Middle frontal gyrus (tissue), 1 donor: ENCODE results near the gene WNT9B.

Experiments used
- DNase-seq: peaks from one replicate; pipeline ENCODE4 v3.0.0-alpha.2; 2015; ENCODE audit warnings: low spot score; ENCODE audit errors: extremely low spot score

WNT9B gene, protein sequence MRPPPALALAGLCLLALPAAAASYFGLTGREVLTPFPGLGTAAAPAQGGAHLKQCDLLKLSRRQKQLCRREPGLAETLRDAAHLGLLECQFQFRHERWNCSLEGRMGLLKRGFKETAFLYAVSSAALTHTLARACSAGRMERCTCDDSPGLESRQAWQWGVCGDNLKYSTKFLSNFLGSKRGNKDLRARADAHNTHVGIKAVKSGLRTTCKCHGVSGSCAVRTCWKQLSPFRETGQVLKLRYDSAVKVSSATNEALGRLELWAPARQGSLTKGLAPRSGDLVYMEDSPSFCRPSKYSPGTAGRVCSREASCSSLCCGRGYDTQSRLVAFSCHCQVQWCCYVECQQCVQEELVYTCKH

DNA sequence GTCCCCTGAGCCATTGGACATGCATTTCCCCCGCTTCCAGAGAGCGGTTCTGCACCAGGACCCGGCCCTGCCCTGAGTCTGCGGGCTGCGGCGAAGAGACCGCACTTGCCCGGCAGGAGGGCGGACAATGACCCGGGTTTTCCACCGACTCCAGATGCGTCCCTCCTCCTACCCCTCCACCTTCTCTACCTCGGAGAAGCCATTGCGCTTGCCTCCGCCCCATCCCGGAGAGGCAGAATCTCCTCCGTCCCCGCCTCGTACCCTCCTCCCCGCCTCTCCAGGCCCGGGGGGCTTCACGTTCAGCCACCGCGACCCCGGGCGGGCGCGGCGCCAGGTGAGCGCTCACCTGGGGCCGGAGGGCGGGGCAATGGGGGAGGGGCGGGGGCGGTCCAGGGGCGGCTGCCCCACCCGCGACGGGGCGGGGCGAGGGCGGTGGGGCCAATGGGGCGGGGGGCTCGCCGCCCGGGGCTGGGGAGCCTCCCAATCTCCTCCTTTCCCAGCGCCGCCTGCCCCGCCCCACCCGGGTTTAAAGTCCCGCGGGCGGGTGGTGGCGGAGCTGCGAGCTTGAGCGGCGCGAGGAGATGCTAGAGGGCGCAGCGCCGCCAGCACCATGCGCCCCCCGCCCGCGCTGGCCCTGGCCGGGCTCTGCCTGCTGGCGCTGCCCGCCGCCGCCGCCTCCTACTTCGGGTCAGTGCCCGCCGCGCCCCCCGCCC is at the start of gene WNT9B:
Gene WNT9B, plus strand, starts transcription at position 555 of the 713 bp plus-strand sequence. Its CDS starts 56 bp downstream, at position 611.
- no peak for DNase-seq

DNA sequence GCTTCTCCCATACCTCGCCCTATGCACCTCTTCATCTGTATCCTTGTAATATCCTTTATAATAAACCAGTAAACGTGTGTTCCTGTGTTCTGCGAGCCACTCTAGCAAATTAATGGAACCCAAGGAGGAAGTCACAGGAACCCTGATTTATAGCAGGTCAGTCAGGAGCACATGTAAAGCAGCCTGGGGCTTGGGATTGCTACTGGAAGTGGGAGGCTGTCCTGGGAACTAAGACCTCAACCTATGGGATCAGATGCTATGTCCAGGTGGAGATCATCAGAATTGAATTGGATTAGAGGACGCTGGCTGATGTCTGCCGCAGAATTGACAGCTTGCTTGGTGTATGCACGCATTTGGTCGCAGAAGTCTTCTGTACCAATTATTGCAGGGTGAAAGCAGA is 48.6 kb upstream of the WNT9B start:
- no peak for DNase-seq

DNA sequence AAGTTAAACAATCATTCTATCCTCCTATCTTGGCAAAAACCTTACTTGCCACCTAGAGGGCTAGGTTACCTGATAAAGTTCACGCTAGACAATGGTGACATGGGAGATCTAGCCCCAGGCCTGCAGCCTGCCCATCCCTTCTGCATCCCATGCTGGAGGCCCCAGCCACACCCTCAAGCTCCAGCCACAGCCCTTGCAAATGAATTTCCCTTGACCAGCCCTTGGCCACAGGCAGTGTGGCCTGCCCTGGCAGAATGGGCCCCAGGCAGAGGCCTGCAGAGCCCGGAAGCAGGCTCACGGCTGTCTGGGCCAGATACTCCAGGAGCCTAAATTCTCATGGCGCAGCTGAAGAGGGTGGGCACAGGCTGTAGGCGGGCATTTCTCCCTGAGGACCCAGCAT is 47.8 kb upstream of the WNT9B start:
- DNase-seq, result no peak

DNA sequence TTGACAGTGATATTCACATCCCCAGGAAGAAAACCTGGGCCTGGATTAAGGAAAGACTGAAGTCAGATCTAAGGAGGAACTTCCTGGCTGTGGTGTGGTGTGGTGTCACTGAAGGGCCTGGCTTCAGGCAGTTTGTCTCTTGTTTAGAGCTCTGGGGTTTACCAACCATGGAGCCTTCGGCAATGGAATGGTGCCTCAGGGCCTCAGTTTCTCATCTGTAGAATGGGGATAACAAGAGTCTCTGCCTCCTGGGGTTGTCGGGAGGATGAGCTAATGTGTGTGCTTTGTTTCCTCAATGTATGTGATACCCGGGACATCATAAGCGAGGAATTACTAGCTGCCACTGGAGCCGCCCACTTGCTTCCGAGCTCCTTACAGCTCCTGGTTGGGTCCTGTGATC is 45.6 kb upstream of the WNT9B start:
- no peak for DNase-seq

DNA sequence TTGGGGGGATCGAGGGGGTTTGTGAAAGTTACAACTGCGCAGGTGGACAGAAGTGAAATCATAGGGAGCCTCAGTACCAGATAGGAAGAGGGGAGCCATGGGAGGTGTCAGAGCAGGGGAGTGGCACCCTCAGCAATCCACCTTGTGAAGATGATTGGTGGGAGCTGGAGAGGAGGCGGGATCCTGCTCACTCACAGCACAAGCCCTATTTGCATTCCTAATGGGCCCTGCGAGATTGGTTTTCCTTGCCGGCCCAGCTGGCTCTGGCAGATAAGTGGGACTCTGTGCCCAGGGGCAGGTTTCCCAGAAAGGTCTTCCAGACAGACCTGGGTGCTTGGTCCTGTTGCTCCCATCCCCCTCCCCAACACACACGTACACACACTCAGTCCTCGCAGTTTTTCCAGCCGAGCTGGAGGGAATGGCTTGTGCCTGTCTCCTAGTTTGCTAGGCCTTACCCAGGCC is 42.2 kb upstream of the WNT9B start:
- no peak for DNase-seq

DNA sequence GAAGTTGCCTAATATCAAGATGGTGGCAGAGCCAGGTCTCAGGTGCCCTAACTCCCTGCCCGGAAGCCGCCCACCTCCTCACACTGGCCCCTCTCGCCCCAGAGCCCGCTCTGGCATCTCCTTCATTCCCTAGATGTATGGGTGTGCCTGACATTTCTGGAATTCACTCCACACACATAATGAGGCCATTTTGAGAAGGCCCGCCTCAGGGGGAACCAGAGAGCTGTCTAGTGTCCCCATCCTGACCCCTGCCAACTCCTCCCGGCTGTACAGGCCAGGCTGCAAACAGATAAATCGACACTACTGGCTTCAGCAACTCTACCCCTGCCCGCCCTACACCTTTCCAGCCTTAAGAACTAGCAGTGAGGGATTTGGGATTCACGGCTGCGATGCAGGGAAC is 40.5 kb upstream of the WNT9B start:
- no peak for DNase-seq

DNA sequence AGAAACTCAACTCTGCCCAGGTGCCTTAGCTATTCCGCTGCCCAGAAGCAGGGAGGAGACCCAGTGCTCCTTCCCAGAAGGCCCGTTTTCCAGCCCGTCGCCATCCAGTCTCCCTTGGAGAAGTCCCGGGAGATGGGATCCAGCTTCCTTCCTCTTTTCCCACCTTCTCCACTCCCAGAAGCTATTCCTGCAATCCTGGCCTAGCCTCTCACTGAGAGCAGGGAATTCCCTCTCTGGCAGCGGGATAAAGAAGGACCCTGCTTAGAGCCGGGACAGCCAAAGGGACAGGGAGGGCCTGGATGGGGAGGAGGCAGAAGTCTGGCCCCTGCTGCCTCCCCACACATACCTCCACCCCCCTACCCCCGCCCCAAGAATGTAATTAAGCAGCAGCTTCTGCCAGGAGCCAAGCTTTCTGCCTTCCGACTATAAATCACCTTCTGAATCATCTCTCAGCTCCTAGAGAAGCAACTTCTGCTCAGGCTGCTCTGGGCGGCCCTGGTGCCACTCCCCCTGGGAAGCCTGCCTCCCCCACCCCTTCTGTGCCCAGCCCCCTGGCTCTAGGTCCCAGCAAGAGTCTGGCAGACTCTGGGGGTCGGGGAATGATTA is 39.3 kb upstream of the WNT9B start:
- no peak for DNase-seq

DNA sequence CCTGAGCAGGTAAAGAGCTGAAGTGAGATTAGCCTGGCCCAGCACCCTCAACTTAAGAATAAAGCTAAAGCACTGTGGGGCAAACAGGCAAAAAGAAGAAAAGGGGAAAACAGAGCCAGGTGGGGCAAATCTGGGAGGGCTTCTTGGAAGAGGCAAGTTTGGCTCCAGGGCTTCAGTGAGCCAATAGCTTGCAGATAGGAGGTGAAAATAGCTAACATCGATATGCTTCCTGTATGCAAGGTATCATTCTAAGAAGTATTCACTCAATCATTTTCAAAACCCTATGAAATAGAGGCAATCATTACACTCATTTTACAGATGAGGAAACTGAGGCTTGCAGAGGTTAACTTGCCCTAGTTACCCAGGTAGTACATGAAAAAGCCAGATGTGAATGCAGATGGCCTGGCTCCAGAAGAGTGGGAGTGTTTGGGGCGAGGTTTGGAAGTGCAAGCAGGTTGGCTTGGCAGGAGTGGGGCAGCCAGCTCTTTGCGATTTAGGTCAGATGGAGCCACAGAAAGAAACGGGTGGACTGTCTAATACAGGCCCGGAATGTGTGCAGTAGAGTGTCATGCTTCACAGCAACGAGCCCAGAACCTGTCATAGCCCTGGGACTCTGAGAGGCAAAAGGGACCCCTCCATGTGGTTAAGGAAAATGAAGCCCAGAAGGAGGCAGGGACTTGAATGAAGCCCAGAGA is 38.6 kb upstream of the WNT9B start:
- no peak for DNase-seq

DNA sequence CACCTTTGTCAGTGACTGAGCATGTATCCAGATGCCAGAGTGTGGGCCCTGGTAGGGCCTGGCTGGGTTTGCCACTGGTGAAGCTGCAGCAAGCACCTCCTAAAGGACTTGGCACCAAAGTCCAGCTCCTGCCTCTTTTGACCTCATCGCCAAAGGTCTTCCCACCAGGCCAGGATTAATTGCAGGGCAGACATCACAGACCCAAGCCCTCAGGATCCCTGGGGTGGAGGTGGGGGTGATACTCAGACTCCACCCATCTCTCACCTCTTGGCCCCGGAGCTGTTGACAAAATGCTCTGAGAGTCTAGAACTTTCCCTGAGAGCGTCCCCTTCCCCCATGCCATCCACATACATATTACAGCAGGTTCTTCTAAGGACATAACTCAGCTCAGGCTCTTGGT is 37.5 kb upstream of the WNT9B start:
- DNase-seq, result no peak

DNA sequence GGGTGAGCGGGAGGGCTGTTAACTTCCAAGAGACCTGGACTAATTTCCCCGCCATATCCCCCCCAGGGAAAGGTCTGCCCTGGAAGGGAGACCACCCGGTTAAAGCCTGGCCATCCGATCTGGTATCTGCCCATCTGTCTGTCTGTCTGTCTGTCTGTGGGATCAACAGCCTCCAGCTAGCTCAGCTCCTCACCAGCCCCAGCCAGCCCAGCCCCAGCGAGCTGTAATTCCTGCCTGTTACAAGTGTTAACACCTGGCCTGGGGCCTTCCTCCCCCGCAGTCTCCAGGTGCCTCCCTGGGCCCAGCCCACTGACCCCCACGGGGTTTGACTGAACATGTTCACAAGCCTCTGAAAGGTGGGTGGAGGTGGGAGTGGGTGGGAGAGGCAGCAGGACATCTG is 36.9 kb upstream of the WNT9B start:
- no peak for DNase-seq

DNA sequence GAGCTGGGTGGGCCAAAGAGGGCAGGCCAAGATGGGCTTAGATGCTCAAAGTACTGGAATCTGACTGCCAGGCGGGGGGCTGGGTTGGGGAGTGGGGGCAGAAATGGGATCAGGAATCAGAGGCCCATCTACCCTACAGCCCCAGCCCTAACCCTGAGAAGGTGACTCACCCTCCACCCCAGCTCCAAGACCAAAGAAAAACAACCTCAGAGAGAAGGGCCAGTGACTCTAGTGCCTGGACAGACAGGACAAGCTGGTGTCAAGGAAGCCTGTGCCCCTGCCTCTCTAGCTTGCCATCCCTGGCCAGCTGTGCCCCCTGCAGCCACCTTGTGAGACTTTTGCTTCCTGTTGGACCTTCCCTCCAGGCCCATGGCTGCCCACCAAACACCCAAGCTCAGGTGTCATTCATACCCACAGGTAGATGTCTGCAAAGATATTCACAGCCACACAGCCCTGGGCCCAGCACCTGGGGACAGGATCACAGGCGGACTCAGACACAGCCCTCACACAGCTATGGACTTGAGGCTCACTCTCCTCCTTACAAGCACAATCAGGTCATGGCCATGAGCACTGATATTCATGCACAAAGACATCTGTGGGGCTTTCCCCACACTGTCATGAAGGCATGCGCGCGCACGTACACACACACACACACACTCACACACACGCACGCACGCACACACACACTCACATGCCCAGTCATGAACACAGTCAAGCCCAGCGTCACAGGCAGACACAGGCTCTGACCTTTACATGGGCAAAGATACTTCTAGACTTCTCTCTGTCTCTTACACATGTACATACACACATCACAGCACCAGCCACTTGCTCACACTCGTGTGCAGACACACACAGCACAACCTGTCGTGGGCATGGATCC is 35.7 kb upstream of the WNT9B start:
- no peak for DNase-seq

DNA sequence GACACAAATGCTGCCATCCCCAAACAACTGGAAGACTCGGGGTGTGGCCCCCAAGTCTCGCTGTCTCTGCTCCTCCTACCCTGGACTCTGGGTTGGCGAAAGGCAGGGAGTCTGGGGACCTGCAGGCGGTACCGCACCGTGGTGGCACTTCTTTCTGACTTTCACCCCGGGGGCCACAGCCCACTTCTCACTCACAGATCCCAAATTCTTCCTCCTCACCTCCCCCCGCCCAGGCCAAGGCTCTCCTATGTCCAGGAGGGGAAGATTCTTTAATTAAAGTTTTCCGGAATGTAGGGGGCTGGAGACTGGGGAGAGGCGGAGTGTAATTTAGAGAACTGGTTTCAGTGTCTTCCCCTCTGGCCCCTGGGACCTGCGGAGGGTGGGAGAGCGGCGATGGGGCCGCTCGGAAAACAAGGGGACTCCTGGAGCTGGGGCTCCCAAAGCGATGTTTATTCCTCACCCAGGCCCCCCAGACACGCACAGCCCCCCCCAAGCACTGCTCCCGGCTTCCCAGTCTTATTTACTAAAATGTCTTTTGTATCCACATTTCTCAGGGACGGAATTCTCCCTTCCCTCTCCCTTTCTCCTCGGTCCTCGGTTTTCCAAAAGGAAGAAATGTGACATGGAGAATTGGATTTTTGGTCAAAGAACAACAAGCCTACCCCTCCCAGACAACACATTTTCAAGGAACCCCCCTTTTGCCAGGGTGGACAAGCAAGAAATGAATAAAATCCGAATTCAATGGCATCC is 34.1 kb upstream of the WNT9B start:
- no peak for DNase-seq

DNA sequence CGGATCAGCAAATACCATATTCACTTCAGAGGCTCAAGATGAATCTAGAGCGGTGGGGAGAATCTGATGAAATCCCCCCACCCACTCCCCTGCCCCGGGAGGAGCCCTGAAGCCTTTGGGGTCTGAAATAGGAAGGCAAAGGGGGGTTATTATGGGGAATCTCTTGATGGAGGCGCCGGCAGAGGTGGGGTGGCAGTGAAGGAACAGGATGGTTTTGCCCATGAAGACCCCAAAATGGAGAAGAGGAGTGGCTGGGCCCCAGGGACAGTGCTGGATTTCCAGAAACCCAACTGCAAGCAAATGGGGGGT is 33.5 kb upstream of the WNT9B start:
- DNase-seq, result no peak

DNA sequence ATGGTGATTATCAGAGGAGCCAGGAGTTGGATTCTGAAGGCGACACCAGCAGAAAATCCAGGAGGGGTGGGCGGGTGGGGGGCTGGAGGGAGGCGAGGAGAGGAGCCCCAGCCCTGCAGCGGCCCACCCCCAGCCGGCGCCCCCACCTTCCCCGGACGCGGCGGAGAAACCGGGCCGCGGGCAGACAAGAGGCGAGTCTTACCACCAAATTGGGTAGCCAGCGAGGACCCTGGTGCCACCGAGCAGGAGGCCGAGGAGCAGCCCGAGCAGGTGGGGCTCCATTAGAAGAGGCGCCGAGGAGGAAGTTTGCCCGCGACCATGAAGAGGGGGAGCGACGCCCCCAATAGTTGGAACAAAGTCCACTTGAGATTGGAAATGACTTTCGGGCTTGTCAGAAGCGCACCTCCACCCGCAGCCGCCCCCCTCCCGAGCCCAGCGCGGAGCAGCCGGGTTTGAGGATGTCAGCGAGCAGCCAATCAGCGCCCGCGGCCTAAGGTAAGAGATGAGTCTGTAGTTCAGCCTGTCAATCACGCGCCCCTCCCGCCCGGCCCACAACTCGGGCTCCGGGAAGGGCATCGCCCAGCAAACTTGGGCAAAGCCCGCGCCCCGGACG is 33.0 kb upstream of the WNT9B start, which contains the start of gene WNT3:
Gene WNT3, minus strand, starts transcription at position 377 of the 613 bp plus-strand sequence. Its CDS starts 95 bp downstream, at position 282.
- DNase-seq, result no peak

DNA sequence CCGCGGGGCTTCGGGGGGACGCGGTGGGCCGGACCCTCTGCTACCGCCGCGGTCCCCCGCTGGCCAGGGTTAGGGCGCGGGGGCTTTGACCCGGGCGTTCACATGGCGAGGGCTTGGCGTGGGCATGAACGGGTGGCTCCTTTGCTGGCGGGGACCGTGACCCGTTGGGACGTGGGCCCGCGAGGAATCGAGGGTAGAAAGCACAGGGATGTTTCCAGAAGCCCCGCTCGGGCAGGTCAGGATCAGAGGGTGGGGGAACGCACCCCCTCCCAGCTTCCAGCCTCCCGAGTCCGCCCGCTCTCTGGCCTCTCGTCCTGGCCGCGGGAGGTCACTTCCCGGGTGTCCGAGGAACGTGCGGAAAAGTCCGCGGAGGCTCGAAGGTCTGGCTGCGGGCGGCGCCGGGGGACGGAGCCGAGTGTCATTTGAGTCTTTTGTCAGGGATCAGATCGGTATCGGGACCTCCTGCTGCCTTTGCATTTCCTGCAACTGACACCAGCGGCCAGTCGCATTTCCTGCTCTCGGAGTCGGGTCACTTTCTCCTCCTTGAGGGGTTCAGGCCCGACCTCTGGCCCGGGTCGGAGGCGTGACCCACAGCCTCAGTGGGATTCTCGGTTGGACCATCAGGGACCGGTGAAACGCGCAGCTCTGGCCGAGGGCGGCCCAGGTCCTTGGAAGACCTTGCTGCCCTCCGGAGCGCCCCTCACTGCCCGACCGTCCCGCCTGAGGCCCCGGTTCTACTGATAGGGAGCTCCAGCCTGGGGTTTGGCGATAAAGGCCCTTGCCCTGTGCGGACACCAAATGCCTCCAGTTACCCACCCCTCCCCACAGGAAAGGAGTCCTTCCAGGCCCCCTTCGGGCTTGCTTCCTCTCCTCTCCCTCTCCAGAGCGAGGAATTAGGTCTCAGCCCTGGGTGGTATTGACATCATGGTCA is 32.2 kb upstream of the WNT9B start:
- no peak for DNase-seq

DNA sequence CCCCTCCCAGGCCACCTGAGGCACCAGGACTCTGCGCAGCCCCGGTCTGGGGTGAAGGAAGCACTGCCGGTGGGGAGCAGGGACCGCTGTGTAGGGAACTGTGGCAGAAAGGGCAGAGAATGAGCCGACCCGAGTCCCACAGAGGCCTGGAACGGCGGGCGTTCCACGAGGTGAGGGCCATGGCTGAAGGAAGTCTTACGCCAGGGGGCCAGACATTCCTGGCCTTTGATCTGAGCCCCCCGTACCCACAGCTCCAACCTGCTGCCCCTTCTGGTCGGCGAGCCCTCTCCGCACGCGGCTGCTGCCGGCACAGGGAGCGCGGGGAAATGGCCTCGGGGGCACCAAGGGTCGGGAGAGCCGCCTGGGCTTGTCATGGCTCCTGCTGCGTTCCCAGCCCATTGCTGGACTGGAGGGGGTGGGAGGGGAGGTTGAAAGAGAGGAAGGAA is 31.5 kb upstream of the WNT9B start:
- DNase-seq, result no peak

DNA sequence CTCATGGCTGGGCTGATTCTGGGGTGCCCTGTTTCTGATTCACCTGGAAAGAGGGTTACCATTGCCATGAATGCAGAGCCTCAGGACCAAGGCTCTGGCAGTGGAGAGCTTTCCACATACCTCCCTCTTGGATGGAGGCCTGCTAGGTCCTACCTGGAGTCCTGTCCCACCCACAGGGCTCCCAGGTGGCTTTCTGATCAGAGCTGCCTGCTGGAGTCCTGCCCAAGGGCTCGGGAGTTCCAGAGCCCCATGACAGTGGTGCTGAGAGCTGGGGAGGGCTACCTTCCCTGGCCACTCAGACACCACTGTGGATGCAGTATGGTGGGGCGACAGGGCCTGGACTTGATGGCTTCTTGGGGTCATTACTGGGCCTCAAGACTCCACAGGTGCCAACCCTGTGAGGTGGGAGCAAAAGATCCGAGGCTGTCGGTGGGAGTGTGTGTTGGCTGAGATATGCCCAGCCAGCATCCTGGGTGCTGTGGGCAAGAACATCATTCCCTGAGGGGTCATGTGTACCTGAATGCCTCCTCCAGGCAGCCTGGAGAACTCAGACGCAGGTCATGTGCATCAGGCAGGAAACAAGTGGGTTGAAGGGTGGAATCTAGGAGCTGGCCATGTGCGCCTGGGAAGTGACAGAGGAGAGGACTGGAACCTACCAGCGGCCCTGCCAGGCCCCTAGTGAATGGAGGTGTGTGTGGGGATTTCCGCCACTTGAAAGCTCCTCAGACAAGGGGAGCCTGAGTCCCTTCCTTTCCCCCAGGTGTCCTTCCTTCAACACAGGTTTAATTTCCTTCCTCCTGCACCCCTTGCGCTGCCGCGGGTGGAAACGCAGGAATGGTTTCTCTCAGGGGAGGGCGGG is 30.6 kb upstream of the WNT9B start:
- DNase-seq, result no peak
